GM12878 (cell line): ENCODE data around the gene CNN2. TPM values are rescaled to one million over a fixed set of nuclear protein-coding genes. Genes with fewer than 3 reads are reported as not detected.

Source experiments
- ASH2L ChIP-seq: fragments of 300-600, 200-600 bp; sonication (generic); IDR thresholded peaks from 2 replicates; pipeline ENCODE4 v1.6.1; 2017; ENCODE audit warnings: low read depth, mild to moderate bottlenecking, borderline replicate concordance
- BCL11A ChIP-seq: IDR thresholded peaks from 2 replicates; pipeline ENCODE4 v1.6.1; 2011; ENCODE audit warnings: low read depth, low read length
- BHLHE40 ChIP-seq, 2 experiments: fragments of 450-650 bp in 1 of 2; IDR thresholded peaks; 2 replicates each; pipeline ENCODE4 v1.6.1; 2011 to 2017; ENCODE audit warnings: low read depth in 2 of 2, borderline replicate concordance in 1 of 2, improper control_type of control experiment in 1 of 2, low read length in 1 of 2, mild to moderate bottlenecking in 1 of 2
- CEBPZ ChIP-seq: fragments of 150-350 bp; IDR thresholded peaks from 2 replicates; pipeline ENCODE4 v1.6.1; 2016; ENCODE audit warnings: low read depth, low read length
- MYC ChIP-seq: IDR thresholded peaks from 2 replicates; pipeline ENCODE4 v1.6.1; 2011; ENCODE audit warnings: mild to moderate bottlenecking, low read length, moderate library complexity, inconsistent platforms; ENCODE audit not compliant: insufficient read depth, insufficient replicate concordance, insufficient read length, severe bottlenecking
- NFYB ChIP-seq: IDR thresholded peaks from 2 replicates; pipeline ENCODE4 v1.6.1; 2011; ENCODE audit warnings: low read depth, mild to moderate bottlenecking, low read length, improper control_type of control experiment, moderate library complexity; ENCODE audit not compliant: insufficient read depth
- NR2F1 ChIP-seq: fragments of 450-650 bp; conservative IDR thresholded peaks from 2 replicates; pipeline ENCODE4 v1.6.1; 2017; ENCODE audit warnings: mild to moderate bottlenecking
- TAF1 ChIP-seq: IDR thresholded peaks from 2 replicates; pipeline ENCODE4 v1.6.1; 2011; ENCODE audit warnings: mild to moderate bottlenecking, low read depth, low read length, borderline replicate concordance
- TBL1XR1 ChIP-seq: IDR thresholded peaks from 2 replicates; pipeline ENCODE4 v1.6.1; 2012; ENCODE audit warnings: low read depth, low read length, improper control_type of control experiment
- ZBTB11 ChIP-seq: fragments of 450-650 bp; formaldehyde crosslinking; IDR thresholded peaks from 2 replicates; pipeline ENCODE4 v1.5.0; 2022; ENCODE audit warnings: mild to moderate bottlenecking, missing genetic modification characterization
- polyA plus RNA-seq, 11 experiments: library from polyadenylated mRNA; depleted of rRNA in 4 of 11; unstranded in 6 of 11; stranded (reverse) in 5 of 11; fragments of >200 nt; fragmentation: Nextera tagmentation in 4 of 11; fragmentation: Illumina TruSeq in 1 of 11; extraction: Ambion mirVana in 4 of 11; extraction: Trizol in 1 of 11; gene quantifications; 1 replicate in 1 of 11; 2 replicates in 10 of 11; pipeline versions ENCODE4 v1.2.1 to v1.2.3, GENCODE V29; 2011 to 2016; ENCODE audit warnings: inconsistent platforms in 2 of 11, missing spikeins in 2 of 11, low read depth in 1 of 11
- total RNA-seq, 4 experiments: library from RNA; depleted of rRNA in 3 of 4; stranded (reverse); fragments of >200 nt in 3 of 4; fragmentation: Illumina TruSeq in 1 of 4; extraction: Trizol in 1 of 4; gene quantifications; 2 replicates each; pipeline versions ENCODE4 v1.2.1 to v1.2.3, GENCODE V29; 2013 to 2021
- TF ChIP-seq, protein P1 (sequence below): fragments of 450-650 bp; IDR thresholded peaks from 2 replicates; pipeline ENCODE4 v1.6.1; 2017; ENCODE audit warnings: mild to moderate bottlenecking, moderate library complexity
- TF ChIP-seq, protein P2 (sequence below): IDR thresholded peaks from 2 replicates; pipeline ENCODE4 v1.6.1; 2011; ENCODE audit warnings: borderline replicate concordance, low read depth, mild to moderate bottlenecking, moderate library complexity, mixed read lengths, low read length; ENCODE audit not compliant: insufficient read depth; ENCODE audit errors: extremely low read length

Gene CNN2
- total and polyA plus RNA-seq, 10 of the 15 experiments (the other 5 are each of a cell fraction or from before 2014, with no cell fraction given): 34.7 to 311 (median 172) TPM

GRCh38 chr19:1039646-1040475 lies 13.5 kb downstream of the CNN2 start, which contains the start of gene ABCA7 (continued):
- TF ChIP-seq ZBTB11: no peak
- no peak for TF ChIP-seq BCL11A
- peak; percentile 92 for TF ChIP-seq NFYB
- no peak for TF ChIP-seq TBL1XR1
- TF ChIP-seq TAF1: peak; percentile 39; the same call in 1 of the 2 replicates
- TF ChIP-seq CEBPZ: 0 out of 2 replicates have a peak, but pooled peaks have one; percentile 38
- TF ChIP-seq MYC: no peak
- TF ChIP-seq ASH2L: no peak
- peak; percentile 14; the same call in 1 of the 2 replicates for TF ChIP-seq NR2F1
- TF ChIP-seq, protein P1, sequence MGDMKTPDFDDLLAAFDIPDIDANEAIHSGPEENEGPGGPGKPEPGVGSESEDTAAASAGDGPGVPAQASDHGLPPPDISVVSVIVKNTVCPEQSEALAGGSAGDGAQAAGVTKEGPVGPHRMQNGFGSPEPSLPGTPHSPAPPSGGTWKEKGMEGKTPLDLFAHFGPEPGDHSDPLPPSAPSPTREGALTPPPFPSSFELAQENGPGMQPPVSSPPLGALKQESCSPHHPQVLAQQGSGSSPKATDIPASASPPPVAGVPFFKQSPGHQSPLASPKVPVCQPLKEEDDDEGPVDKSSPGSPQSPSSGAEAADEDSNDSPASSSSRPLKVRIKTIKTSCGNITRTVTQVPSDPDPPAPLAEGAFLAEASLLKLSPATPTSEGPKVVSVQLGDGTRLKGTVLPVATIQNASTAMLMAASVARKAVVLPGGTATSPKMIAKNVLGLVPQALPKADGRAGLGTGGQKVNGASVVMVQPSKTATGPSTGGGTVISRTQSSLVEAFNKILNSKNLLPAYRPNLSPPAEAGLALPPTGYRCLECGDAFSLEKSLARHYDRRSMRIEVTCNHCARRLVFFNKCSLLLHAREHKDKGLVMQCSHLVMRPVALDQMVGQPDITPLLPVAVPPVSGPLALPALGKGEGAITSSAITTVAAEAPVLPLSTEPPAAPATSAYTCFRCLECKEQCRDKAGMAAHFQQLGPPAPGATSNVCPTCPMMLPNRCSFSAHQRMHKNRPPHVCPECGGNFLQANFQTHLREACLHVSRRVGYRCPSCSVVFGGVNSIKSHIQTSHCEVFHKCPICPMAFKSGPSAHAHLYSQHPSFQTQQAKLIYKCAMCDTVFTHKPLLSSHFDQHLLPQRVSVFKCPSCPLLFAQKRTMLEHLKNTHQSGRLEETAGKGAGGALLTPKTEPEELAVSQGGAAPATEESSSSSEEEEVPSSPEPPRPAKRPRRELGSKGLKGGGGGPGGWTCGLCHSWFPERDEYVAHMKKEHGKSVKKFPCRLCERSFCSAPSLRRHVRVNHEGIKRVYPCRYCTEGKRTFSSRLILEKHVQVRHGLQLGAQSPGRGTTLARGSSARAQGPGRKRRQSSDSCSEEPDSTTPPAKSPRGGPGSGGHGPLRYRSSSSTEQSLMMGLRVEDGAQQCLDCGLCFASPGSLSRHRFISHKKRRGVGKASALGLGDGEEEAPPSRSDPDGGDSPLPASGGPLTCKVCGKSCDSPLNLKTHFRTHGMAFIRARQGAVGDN: no peak
- TF ChIP-seq BHLHE40 (IDR thresholded peaks at IDR 0.05; ENCODE audit: borderline replicate concordance in 1 of 2, low read depth in 2 of 2, low read length in 1 of 2): peak; percentile 39 to 61; a peak in 2 of 4 replicates
- TF ChIP-seq, protein P2, sequence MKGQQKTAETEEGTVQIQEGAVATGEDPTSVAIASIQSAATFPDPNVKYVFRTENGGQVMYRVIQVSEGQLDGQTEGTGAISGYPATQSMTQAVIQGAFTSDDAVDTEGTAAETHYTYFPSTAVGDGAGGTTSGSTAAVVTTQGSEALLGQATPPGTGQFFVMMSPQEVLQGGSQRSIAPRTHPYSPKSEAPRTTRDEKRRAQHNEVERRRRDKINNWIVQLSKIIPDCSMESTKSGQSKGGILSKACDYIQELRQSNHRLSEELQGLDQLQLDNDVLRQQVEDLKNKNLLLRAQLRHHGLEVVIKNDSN: no peak
